ENCODE measurements around the gene UBE3C. TPM values are rescaled to one million over a fixed set of nuclear protein-coding genes. Genes with fewer than 3 reads are reported as not detected.
A peak's percentile ranks its signal among the peaks of the same experiment; 100 is the strongest.

UBE3C gene
- total RNA-seq, 1 experiment from 2014 or later = 73.1 TPM

- no peak for DNase-seq (ENCODE audit: low read depth)
These were observed 38.7 kb downstream of the UBE3C start for GRCh38 chr7:157177333-157177982.

GRCh38 chr7:157177983-157178381 lies 39.3 kb downstream of the UBE3C start:
- DNase-seq (ENCODE audit: low read depth) = no peak

DNA sequence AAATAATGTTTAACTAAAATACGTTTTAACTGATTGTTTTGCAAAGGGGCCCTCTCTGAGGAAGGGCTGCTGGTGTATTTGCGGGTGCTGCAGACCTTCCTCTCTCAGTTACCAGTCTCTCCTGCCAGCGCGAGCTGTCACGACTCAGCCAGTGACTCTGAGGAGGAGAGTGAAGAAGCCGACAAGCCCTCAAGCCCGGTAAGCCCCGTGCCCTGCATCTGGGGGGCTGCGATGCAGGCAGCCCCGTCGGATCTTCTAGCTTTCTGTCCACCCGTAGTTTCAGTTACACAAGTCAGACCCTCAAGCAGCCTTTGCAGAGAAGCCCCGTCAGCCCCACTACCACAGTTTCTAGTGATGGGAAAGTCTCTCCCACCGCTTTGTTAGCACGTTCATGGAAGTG lies 45.1 kb downstream of the UBE3C start:
- no peak for DNase-seq (ENCODE audit: low read depth)

DNA sequence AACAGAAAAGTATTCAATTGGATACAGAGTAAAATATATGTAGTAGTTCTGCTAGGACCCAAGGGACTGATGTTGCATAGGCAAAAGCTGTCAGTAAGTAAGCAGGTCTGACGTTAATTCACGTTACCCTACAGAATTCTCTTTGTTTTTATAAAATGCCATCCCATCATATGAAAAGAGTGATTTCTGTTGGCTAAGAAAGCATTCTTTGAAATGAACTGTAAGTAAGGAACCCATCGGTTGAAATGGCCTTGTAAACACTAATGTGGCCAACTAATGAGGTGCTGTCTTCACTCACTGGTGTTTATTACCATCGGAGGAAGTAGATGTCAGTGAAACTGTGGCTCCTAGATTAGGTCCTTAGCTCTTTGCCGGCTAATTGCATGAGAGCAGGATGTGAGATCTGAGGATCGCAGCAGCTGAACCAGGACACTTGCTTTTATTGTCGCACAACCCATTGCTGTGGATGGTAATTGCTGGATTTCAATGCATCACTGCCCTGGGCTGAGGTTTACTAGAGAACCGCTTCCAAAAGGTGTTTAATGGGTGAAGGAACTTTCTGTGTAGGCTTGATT lies 49.5 kb downstream of the UBE3C start:
- no peak for DNase-seq (ENCODE audit: low read depth)

GRCh38 chr7:157189405-157189804 lies 50.7 kb downstream of the UBE3C start:
- no peak for DNase-seq (ENCODE audit: low read depth)

GRCh38 chr7:157192861-157193260 lies 54.1 kb downstream of the UBE3C start:
- DNase-seq (ENCODE audit: low read depth) = no peak

- DNase-seq (ENCODE audit: low read depth) = no peak
These were observed 54.5 kb downstream of the UBE3C start for GRCh38 chr7:157193274-157193673.

DNA sequence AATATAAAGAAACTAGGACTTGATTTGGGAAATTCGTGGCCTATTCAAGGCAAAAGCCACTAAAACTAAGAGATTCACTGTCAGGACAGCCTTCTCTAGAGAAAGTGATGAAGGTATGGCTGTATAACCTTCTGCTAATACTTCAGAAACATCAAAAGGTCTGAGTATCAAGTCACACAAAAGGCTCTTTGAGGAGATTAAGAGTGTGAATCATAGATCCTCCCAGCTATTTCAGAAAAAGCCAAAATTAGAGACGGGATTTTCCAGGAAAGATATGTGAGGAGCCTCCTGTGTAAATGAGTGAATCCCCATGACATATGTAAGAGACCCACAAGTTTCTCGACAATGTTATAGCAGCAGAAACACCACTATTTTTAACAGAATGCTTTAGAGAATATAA lies 56.2 kb downstream of the UBE3C start:
- peak; percentile 34 for DNase-seq (ENCODE audit: low read depth)

GRCh38 chr7:157195868-157196267 lies 57.1 kb downstream of the UBE3C start:
- no peak for DNase-seq (ENCODE audit: low read depth)

GRCh38 chr7:157204134-157204533 lies 65.4 kb downstream of the UBE3C start:
- DNase-seq (ENCODE audit: low read depth) = no peak

DNA sequence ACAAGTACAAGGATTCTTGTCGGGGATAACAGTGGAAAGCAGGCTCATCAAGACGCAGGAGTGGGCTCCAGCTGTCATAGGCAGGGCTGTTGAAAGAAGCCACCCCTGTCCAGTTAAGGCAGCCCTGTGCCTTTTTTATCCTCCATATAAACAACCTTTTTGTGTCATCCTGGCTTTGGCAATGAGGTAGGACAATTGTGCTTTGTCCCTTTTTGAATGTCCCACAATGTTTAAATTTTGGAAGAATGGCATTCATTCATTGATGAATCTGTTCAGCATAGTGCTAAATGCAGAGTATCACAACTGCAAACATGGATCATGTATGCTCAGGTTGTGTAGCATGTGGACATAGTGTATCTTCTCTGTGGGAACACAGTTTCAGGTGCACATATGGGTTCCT lies 66.7 kb downstream of the UBE3C start:
- DNase-seq (ENCODE audit: low read depth) = peak; percentile 4

DNA sequence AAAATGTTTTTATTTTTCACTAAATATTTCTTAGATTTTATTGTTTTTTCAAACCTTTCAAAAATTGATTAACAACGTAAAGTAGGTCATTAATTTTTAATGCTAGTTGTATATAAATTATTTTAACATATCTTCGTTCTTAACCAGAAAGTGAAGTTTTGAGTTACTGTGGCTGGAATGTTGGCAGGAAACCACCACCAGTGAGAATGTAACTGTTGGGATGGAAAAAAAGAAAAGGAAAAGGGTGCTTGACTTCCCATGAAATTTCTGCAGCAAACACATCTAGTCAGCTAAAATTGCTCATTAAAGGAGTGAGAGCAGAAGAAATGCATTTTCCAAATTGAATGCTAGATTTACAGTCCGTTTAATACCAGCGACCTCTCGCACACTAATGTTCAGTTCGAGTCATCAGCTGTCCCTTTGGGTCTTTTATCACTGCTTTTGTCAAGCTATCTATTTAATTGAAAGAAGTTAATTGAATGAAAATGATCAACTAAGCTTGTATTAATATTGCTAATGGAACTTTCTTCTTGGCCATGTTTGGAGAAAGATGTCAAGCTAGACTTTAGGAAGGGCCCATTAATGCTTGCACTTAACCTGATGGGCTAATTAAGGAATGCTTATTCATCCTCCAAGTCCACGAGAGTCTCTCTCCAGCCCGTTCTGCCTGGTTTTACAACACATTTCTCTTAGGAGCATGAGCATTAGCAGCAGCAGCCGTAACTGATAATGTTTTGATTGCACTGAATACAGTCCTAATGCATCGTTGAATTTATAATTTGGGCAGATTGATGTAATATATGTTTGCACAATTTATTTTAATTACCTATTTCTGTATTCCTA lies 70.1 kb downstream of the UBE3C start:
- no peak for DNase-seq (ENCODE audit: low read depth)

GRCh38 chr7:157210682-157211081 lies 72.0 kb downstream of the UBE3C start:
- DNase-seq (ENCODE audit: low read depth) = no peak

- peak; percentile 51 for DNase-seq (ENCODE audit: low read depth)
These were observed 73.0 kb downstream of the UBE3C start for GRCh38 chr7:157211690-157212089.

DNA sequence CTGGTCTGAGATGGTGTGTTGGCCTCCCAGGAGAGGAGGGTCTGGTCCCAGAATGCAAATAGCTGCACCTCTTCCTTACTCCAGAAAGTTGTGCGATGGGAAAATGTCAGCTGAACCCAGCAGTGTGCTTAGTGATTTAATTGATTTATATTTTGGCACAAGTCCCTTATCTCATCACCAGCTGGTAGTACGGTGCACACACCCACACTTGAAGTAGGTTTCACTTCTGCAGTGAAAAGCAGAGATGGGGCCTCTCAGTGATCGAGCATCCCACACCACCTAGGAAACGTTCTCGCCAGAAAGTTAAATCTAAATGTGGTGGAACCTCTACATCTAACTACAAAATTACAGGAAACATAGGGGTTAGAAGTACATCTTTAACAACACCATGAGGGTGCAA lies 80.4 kb downstream of the UBE3C start:
- no peak for DNase-seq (ENCODE audit: low read depth)

- DNase-seq (ENCODE audit: low read depth) = no peak
These were observed 82.3 kb downstream of the UBE3C start for GRCh38 chr7:157220916-157221569.

GRCh38 chr7:157222687-157223086 lies 84.0 kb downstream of the UBE3C start:
- no peak for DNase-seq (ENCODE audit: low read depth)

- peak; percentile 38 for DNase-seq (ENCODE audit: low read depth)
These were observed 85.9 kb downstream of the UBE3C start for GRCh38 chr7:157224627-157225026.

DNA sequence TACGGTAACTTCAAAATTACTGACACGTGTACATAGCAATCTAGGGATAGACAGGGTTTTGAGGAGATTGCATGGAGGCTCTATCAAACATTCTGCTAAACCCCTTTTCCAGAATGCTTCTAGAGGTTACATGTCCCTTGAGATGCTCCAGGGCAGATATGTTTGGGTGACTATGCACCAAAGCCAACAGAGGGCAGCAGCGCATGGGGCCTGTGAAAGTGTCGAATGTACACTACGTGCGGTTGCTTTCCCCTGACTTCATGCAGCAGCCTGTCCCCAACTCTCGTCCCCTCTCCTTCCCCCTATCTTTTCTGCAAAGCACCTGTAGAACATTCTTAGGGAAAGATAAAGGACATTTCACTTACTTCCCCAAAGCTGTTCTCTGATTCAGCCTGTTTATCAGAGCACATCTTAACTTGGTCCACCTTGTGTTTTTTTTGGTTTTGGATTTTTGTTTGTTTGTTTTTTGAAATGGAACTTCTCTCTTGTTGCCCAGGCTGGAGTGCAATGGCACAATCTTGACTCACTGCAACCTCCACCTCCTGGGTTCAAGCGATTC lies 90.2 kb downstream of the UBE3C start:
- DNase-seq (ENCODE audit: low read depth) = peak; percentile 22

DNA sequence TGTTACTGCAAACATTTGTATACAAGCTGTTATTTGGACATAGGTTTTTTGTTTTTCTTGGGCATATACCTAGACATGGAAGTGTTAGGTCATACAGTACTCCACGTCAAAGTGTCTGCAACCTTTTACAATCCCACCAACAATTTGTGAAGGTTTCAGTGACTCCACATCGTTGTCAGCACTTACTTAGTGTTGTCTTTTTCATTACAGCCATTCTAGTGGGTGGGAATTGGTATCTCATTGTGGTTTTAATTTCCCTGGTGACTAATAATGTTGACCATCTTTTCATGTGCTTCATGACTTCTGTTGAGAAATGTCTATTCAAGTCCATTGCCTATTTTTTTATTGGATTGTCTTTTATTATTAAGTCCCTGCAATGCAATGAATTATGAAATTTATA lies 95.0 kb downstream of the UBE3C start:
- DNase-seq (ENCODE audit: low read depth) = peak; percentile 9

DNA sequence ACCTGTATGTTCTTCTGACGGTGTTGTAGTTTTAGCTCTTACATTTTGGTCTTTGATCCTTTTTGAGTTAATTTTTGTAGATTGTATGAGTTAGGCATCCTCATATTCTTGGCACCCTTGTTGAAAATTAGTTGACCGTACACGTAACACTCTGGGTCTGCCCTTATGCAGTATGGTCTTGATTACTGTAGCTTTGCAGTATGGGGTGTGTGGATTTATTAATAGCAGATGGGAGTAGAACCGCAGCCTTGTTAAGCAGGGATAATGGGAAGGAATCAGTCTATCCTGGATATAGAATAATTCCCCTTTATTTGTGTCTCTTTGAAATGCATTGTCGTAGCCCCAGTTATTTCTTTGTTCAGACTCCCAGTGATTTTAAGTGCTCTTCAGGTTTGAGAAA lies 95.5 kb downstream of the UBE3C start:
- no peak for DNase-seq (ENCODE audit: low read depth)
